BLaER1 treated with 17β-estradiol and CSF1 and Interleukin-3, amounts not matched to agents 10 nM and 100 nM (cell line): Measurements from ENCODE around the gene CHEK1.
A peak's percentile ranks its signal among the peaks of the same experiment; 100 is the strongest.
"Not testable (repeated sequence)": the region's sequence is repeated elsewhere in the genome, so short reads cannot be mapped to it uniquely, and the experiment has no call there.

ENCODE experiments used
- H3K27ac ChIP-seq, 11 experiments: shearing (Covaris generic); formaldehyde crosslinking; 2 replicates each; pipeline ENCODE4 v1.8.1; 2022
- H3K27me3 ChIP-seq, 11 experiments: shearing (Covaris generic); formaldehyde crosslinking; 2 replicates each; pipeline ENCODE4 v1.8.1; 2022
- H3K36me3 ChIP-seq, 11 experiments: shearing (Covaris generic); formaldehyde crosslinking; 2 replicates each; pipeline ENCODE4 v1.8.1; 2022
- H3K4me1 ChIP-seq, 10 experiments: shearing (Covaris generic); formaldehyde crosslinking; 2 replicates each; pipeline ENCODE4 v1.8.1; 2022
- H3K4me2 ChIP-seq, 11 experiments: shearing (Covaris generic); formaldehyde crosslinking; 2 replicates each; pipeline ENCODE4 v1.8.1; 2022
- H3K4me3 ChIP-seq, 10 experiments: shearing (Covaris generic); formaldehyde crosslinking; 2 replicates each; pipeline ENCODE4 v1.8.1; 2022
- H3K9ac ChIP-seq, 11 experiments: shearing (Covaris generic); formaldehyde crosslinking; 2 replicates each; pipeline ENCODE4 v1.8.1; 2022
- H3K9me3 ChIP-seq, 11 experiments: shearing (Covaris generic); formaldehyde crosslinking; replicated peaks in 1 of 11; 2 replicates each; pipeline ENCODE4 v1.8.1; 2022
- H4K20me1 ChIP-seq, 11 experiments: shearing (Covaris generic); formaldehyde crosslinking; 2 replicates each; pipeline ENCODE4 v1.8.1; 2022
- Cebpa-rat ChIP-seq, 11 experiments: shearing (Covaris generic); IDR thresholded peaks; 2 replicates each; pipeline ENCODE4 v1.8.1; 2022

The CHEK1 gene

GRCh38 chr11:125624756-125625213 is at the start of gene CHEK1:
TSS of gene CHEK1 (plus strand) at chr11:125625163. CDS start at chr11:125626769, 1,606 bp downstream.
- H3K9ac ChIP-seq = peak within 1 kb of the TSS; percentile 81 to 92 (median 89)
- H3K27me3 ChIP-seq = no peaks in the 10 kb centered on the region
- H3K36me3 ChIP-seq = peaks cover 25 to 72% (median 46%) of the 10 kb centered on the region in 11 experiments
- TF ChIP-seq Cebpa-rat (IDR thresholded peaks at IDR 0.05) = no peak
- no peaks in the 10 kb centered on the region for H3K9me3 ChIP-seq
- peaks cover 0 to 4% (median 0%) of the 10 kb centered on the region in 11 experiments; a peak in 5 of 22 replicates for H4K20me1 ChIP-seq
- peak within 1 kb of the TSS; percentile 71 to 91 (median 81) for H3K4me3 ChIP-seq
- peak within 1 kb of the TSS; percentile 68 to 93 (median 88) for H3K27ac ChIP-seq
- peaks cover 23 to 40% (median 32%) of the 10 kb centered on the region in 10 experiments for H3K4me1 ChIP-seq
- peak within 1 kb of the TSS; percentile 80 to 94 (median 86) for H3K4me2 ChIP-seq

DNA sequence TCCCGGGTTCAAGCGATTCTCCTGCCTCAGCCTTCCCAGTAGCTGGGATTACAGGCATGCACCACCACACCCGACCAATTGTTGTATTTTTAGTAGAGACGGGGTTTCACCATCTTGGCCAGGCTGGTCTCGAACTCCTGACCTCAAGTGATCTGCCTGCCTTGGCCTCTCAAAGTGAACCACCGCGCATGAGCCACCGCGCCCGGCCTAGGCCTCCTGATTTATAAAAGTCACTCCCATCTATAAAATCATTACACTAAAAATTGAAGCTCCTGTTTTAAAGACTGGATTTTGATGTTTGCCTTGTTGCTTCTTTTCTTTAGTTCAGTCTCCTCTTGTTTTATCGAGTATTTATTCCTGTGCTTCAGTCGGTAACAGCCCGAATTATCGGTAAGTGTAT is 47.8 kb upstream of the CHEK1 start:
- H3K4me2 ChIP-seq, H3K9me3 ChIP-seq, H4K20me1 ChIP-seq, H3K27me3 ChIP-seq, H3K9ac ChIP-seq, H3K4me3 ChIP-seq, H3K27ac ChIP-seq: not testable (repeated sequence)
- Histone ChIP-seq H3K36me3 (peaks cover 99 to 100% (median 100%) of the 10 kb centered on the region in 11 experiments), H3K4me1 (peaks cover 0 to 11% (median 0%) of the 10 kb centered on the region in 10 experiments; a peak in 4 of 20 replicates)

DNA sequence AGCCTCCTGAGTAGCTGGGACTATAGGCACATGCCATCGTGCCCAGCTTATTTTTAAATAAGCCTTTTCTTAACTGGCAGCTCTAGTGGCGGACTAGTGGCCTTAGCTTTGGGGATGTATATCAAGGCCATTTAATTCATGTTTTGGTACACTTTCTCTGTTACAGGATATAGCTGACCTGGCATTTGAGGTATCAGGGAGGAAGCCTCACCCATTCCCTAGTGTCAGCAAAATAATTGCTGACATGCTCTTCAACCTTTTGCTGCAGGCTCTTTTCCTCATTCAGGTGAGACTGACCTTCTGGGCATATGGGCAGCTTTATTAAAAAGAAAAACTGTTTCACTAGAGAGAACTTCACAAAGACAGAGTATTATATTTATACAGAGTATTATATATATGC is 46.2 kb upstream of the CHEK1 start:
- Histone ChIP-seq H3K4me2 (no peak overlapping the region), H3K27ac (no peak overlapping the region), H4K20me1 (peaks cover 0 to 16% (median 0%) of the 10 kb centered on the region in 11 experiments; a peak in 3 of 22 replicates), H3K9ac (no peak overlapping the region), H3K27me3 (no peaks in the 10 kb centered on the region), H3K4me1 (no peaks in the 10 kb centered on the region), H3K4me3 (no peak overlapping the region), H3K36me3 (peaks cover 99 to 100% (median 100%) of the 10 kb centered on the region in 11 experiments), H3K9me3 (no peaks in the 10 kb centered on the region)
- no peak for TF ChIP-seq Cebpa-rat (IDR thresholded peaks at IDR 0.05)

DNA sequence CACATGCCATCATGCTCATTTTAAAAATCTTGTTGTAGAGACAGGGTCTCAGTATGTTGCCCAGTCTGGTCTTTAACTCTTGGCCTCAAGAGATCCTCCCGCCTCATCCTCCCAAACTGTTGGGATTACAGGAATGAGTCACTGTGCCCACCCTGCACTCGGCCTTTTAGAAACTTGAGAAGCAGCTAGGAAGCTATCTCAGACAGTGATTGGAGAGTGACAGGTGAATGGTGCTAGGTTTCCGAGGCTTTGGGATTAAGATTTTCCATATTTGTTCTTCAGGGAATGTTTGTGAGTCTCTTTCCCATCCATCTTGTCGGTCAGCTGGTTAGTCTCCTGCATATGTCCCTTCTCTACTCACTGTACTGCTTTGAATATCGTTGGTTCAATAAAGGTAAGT is 45.2 kb upstream of the CHEK1 start:
- peaks cover 0 to 1% (median 0%) of the 10 kb centered on the region in 10 experiments; a peak in 2 of 20 replicates for H3K4me1 ChIP-seq
- no peaks in the 10 kb centered on the region for H3K9me3 ChIP-seq
- H3K36me3 ChIP-seq = peaks cover 99 to 100% (median 100%) of the 10 kb centered on the region in 11 experiments
- no peak overlapping the region for H3K27ac ChIP-seq
- TF ChIP-seq Cebpa-rat (IDR thresholded peaks at IDR 0.05) = no peak
- H3K27me3 ChIP-seq = no peaks in the 10 kb centered on the region
- no peak overlapping the region for H3K4me3 ChIP-seq
- no peak overlapping the region for H3K9ac ChIP-seq
- H3K4me2 ChIP-seq = no peak overlapping the region
- H4K20me1 ChIP-seq = peaks cover 0 to 16% (median 0%) of the 10 kb centered on the region in 11 experiments; a peak in 3 of 22 replicates

DNA sequence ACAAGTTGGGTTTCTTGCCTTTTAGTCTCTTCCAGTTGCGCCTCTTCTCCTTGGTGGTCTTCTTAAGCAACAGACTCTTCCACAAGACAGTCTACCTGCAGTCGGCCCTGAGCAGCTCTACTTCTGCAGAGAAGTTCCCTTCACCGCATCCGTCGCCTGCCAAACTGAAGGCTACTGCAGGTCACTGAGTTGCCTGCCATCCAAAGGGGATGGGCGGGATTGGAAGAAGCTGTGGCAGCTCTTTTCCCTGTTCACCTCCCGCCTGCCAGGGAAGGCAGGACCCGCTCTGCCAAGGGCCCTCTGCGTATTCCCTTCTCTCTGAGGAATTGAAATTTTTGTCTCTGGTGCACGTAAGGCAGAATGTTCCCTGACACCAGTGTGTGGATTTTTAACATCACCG is 41.5 kb upstream of the CHEK1 start:
- TF ChIP-seq Cebpa-rat (IDR thresholded peaks at IDR 0.05) = no peak
- H3K4me3 ChIP-seq = no peak overlapping the region
- H3K4me1 ChIP-seq = peaks cover 0 to 22% (median 0%) of the 10 kb centered on the region in 10 experiments; a peak in 5 of 20 replicates
- H3K4me2 ChIP-seq = no peak overlapping the region
- no peak overlapping the region for H3K27ac ChIP-seq
- H3K36me3 ChIP-seq = peaks cover 66 to 71% (median 67%) of the 10 kb centered on the region in 11 experiments
- no peaks in the 10 kb centered on the region for H3K9me3 ChIP-seq
- H3K27me3 ChIP-seq = no peaks in the 10 kb centered on the region
- H3K9ac ChIP-seq = no peak overlapping the region
- peaks cover 0 to 8% (median 0%) of the 10 kb centered on the region in 11 experiments; a peak in 3 of 22 replicates for H4K20me1 ChIP-seq

GRCh38 chr11:125585487-125585886 is 39.5 kb upstream of the CHEK1 start:
- peaks cover 46 to 51% (median 47%) of the 10 kb centered on the region in 11 experiments for H3K36me3 ChIP-seq
- H3K4me2 ChIP-seq = no peak overlapping the region
- peaks cover 0 to 35% (median 0%) of the 10 kb centered on the region in 10 experiments; a peak in 5 of 20 replicates for H3K4me1 ChIP-seq
- H3K4me3 ChIP-seq = no peak overlapping the region
- TF ChIP-seq Cebpa-rat (IDR thresholded peaks at IDR 0.05) = no peak
- peaks cover 0 to 7% (median 0%) of the 10 kb centered on the region in 11 experiments; a peak in 3 of 22 replicates for H4K20me1 ChIP-seq
- no peaks in the 10 kb centered on the region for H3K27me3 ChIP-seq
- no peak overlapping the region for H3K27ac ChIP-seq
- 0 out of 22 replicates have a peak overlapping the region, but pooled peaks of 1 of the 11 experiments have one; percentile 13 for H3K9ac ChIP-seq
- no peaks in the 10 kb centered on the region for H3K9me3 ChIP-seq

GRCh38 chr11:125586623-125587022 is 38.3 kb upstream of the CHEK1 start:
- Histone ChIP-seq H3K27ac (no peak overlapping the region), H4K20me1 (peaks cover 0 to 7% (median 0%) of the 10 kb centered on the region in 11 experiments; a peak in 3 of 22 replicates), H3K9me3 (no peaks in the 10 kb centered on the region), H3K4me1 (peaks cover 5 to 45% (median 8%) of the 10 kb centered on the region in 10 experiments; a peak in 18 of 20 replicates), H3K9ac (no peak overlapping the region), H3K27me3 (no peaks in the 10 kb centered on the region), H3K4me3 (no peak overlapping the region), H3K36me3 (peaks cover 34 to 40% (median 35%) of the 10 kb centered on the region in 11 experiments), H3K4me2 (no peak overlapping the region)
- TF ChIP-seq Cebpa-rat (IDR thresholded peaks at IDR 0.05) = no peak

- Histone ChIP-seq H3K27me3 (no peaks in the 10 kb centered on the region), H3K27ac (no peak overlapping the region), H3K4me1 (peaks cover 5 to 45% (median 8%) of the 10 kb centered on the region in 10 experiments; a peak in 18 of 20 replicates), H3K9me3 (no peaks in the 10 kb centered on the region), H3K4me2 (no peak overlapping the region), H3K9ac (no peak overlapping the region), H3K36me3 (peaks cover 26 to 31% (median 27%) of the 10 kb centered on the region in 11 experiments), H4K20me1 (peaks cover 0 to 7% (median 0%) of the 10 kb centered on the region in 11 experiments; a peak in 3 of 22 replicates), H3K4me3 (no peak overlapping the region)
- no peak for TF ChIP-seq Cebpa-rat (IDR thresholded peaks at IDR 0.05)
Observed at GRCh38 chr11:125587480-125587879, 37.5 kb upstream of the CHEK1 start.

GRCh38 chr11:125588505-125588904 is 36.5 kb upstream of the CHEK1 start:
- no peak overlapping the region; a peak in 1 of 22 replicates for H3K27ac ChIP-seq
- peaks cover 8 to 45% (median 10%) of the 10 kb centered on the region in 10 experiments for H3K4me1 ChIP-seq
- H3K36me3 ChIP-seq = peaks cover 16 to 21% (median 17%) of the 10 kb centered on the region in 11 experiments
- H3K9me3 ChIP-seq = no peaks in the 10 kb centered on the region
- no peak overlapping the region for H3K9ac ChIP-seq
- H3K27me3 ChIP-seq = no peaks in the 10 kb centered on the region
- H4K20me1 ChIP-seq = peaks cover 0 to 4% (median 0%) of the 10 kb centered on the region in 11 experiments; a peak in 4 of 22 replicates
- H3K4me2 ChIP-seq = no peak overlapping the region; a peak in 1 of 22 replicates
- H3K4me3 ChIP-seq = no peak overlapping the region
- no peak for TF ChIP-seq Cebpa-rat (IDR thresholded peaks at IDR 0.05)
